Measurements from ENCODE around the gene MAZ. TPM values are rescaled to one million over a fixed set of nuclear protein-coding genes. Genes with fewer than 3 reads are reported as not detected.

Gene MAZ
- total and polyA plus RNA-seq, 2 of the 8 experiments (the other 6 are each of a cell fraction or from before 2014, with no cell fraction given): 219 to 380 TPM

DNA sequence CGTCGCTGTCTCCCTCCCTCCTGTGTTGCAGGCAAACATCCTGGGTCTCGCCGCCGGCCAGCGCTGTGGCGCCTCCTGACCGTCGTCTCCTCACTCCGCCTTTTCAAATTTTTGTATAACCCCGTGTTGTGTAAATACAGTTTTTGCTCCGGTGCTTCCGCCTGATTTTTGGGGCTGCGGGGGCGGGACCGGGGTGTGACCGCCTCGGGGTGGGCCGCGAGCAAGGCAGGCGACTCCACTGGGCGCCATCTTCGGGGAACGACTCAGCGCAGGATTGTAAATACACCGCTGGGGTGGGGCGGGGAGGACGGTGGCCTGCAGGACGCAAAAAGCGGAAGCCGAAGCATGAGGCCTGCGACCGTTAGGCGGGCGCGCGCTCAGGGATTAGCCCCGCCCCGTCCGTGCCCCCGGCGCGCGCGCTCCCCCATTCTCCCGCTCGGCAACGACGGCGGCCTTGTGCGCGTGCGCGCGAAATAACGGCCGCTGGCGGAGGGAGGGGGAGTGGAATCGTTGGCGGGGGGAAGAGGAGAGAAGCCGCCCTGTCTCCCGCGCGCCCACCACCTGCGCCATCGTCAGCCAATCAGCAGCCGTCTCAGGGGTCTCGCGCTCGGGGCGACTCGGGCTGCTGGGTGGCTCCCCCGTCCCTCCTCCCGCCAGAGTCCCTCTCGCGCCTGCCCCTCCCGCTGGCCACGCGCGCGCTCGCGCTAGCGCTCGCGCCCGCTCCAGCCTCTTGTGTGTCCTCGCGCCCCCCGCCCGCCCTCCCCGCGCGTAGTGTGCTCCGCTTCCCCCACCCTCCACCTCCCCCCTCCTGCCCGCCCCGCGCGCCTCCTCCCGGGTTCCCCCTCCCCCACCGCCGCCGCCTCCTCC, 864 bp upstream of the MAZ start:
- Histone ChIP-seq H3K18ac (ENCODE audit: extremely low read depth, low read length) (peak overlapping the region; percentile 90), H2BK15ac (ENCODE audit: low read length) (no peak overlapping the region), H3K79me1 (ENCODE audit: low read depth, low read length) (no peaks in the 10 kb centered on the region), H3K36me3 (ENCODE audit: control insufficient read depth in 2 of 4, insufficient read depth in 4 of 4, low read length in 3 of 4) (peaks cover 25 to 58% (median 32%) of the 10 kb centered on the region in 4 experiments), H3K27ac (ENCODE audit: low read depth, low read length) (peak overlapping the region; percentile 86), H3K23me2 (ENCODE audit: low read depth, low read length) (peaks cover 13% of the 10 kb centered on the region; the same call in 1 of the 2 replicates), H3K14ac (ENCODE audit: insufficient read length) (no peak overlapping the region), H2BK20ac (ENCODE audit: low read length) (no peak overlapping the region), H3K4me2 (ENCODE audit: insufficient read depth in 1 of 2, low read depth in 2 of 2, low read length in 2 of 2) (peak overlapping the region; percentile 69 to 94), H4K5ac (ENCODE audit: insufficient read length, low read depth, low read length) (peak overlapping the region; percentile 90), H4K91ac (replicated peaks; ENCODE audit: insufficient read length, low read length) (peak overlapping the region; percentile 98), H3K4me3 (ENCODE audit: extremely low read depth in 1 of 4, insufficient read depth in 2 of 4, low read depth in 3 of 4, low read length in 4 of 4) (peak overlapping the region; percentile 54 to 79 (median 72)), H2AFZ (ENCODE audit: low read length) (no peak overlapping the region), H2BK5ac (ENCODE audit: low read depth, low read length) (peak overlapping the region; percentile 88), H2AK5ac (ENCODE audit: low read depth, low read length) (0 out of 2 replicates have a peak overlapping the region, but pooled peaks have one; percentile 47), H4K20me1 (replicated peaks in 1 of 2; ENCODE audit: control insufficient read depth in 1 of 2, insufficient read depth in 2 of 2, low read length in 2 of 2) (peaks cover 15 to 26% of the 10 kb centered on the region in 2 experiments), H2BK120ac (replicated peaks; ENCODE audit: low read depth, low read length) (no peak overlapping the region), H3K9ac (replicated peaks in 1 of 4; ENCODE audit: extremely low read depth in 1 of 4, low read depth in 3 of 4, low read length in 3 of 4) (peak overlapping the region in 3 of 4 experiments; percentile 22 to 82 (median 79); a peak in 6 of 7 replicates), H4K8ac (ENCODE audit: extremely low read depth, insufficient read depth, low read length) (peak overlapping the region; percentile 77), H3K27me3 (replicated peaks in 1 of 4; ENCODE audit: control insufficient read depth in 3 of 4, extremely low read depth in 1 of 4, insufficient read depth in 3 of 4, low read length in 3 of 4) (no peaks in the 10 kb centered on the region), H3K23ac (ENCODE audit: insufficient read length) (no peak overlapping the region), H3K56ac (replicated peaks; ENCODE audit: insufficient read length, low read depth, low read length) (peak overlapping the region; percentile 11), H2BK12ac (ENCODE audit: low read depth, low read length) (no peak overlapping the region; the same call in 1 of the 2 replicates), H3K9me3 (ENCODE audit: insufficient read depth in 2 of 2, low read depth in 1 of 2, low read length in 1 of 2) (no peaks in the 10 kb centered on the region), H3K4ac (replicated peaks; ENCODE audit: insufficient read length, low read depth, low read length) (peak overlapping the region; percentile 92), H3K79me2 (ENCODE audit: control insufficient read depth in 1 of 2, insufficient read depth in 2 of 2, low read length in 2 of 2) (peaks cover 7 to 22% of the 10 kb centered on the region in 2 experiments), H3K4me1 (replicated peaks in 1 of 4; ENCODE audit: control insufficient read depth in 3 of 4, insufficient read depth in 4 of 4, low read length in 3 of 4) (peaks cover 0 to 35% (median 25%) of the 10 kb centered on the region in 4 experiments; a peak in 6 of 7 replicates)
- CTCF ChIA-PET (ENCODE audit: partially characterized antibody): interaction anchor here (1.3 to 2.7 kb wide), 3 partner anchors 20 to 154 kb away, joined by 3 to 15 read pairs (median 9); no protein-coding TSS in a partner anchor
- FAIRE-seq: no peak
- POLR2A ChIA-PET (ENCODE audit: partially characterized antibody): interaction anchor here (1.0 to 6.5 kb wide), 14 partner anchors 8 to 121 kb away, joined by 3 to 58 read pairs (median 7); partner anchors contain the start of genes KCTD13, KIF22, MVP and PAGR1
- 0% methylated on average over 33 of the region's 103 CpGs; no CpG with 5 or more reads in 1 of the 2 experiments for WGBS, 2 experiments (ENCODE audit: extremely low coverage in 1 of 2, insufficient coverage in 1 of 2, insufficient read length in 1 of 2, insufficient replicate concordance in 2 of 2, low coverage in 1 of 2, low lambda C conversion rate in 2 of 2, missing lambda C conversion rate in 1 of 2)
- DNase-seq (ENCODE audit: low read depth in 1 of 2, low spot score in 2 of 2): peak; percentile 92 to 96
- no peak for TF ChIP-seq CBX8 (IDR thresholded peaks at IDR 0.05; ENCODE audit: borderline replicate concordance, low read depth, low read length)
- TF ChIP-seq SP4 (IDR thresholded peaks at IDR 0.05; ENCODE audit: low read length): 0 out of 2 replicates have a peak, but pooled peaks have one; percentile 76
- TF ChIP-seq SUZ12 (IDR thresholded peaks at IDR 0.05; ENCODE audit: low read length): no peak
- no peak for TF ChIP-seq SRF (IDR thresholded peaks at IDR 0.05; ENCODE audit: low read depth, low read length)
- no peak for TF ChIP-seq KDM4A (IDR thresholded peaks at IDR 0.05; ENCODE audit: low read depth, low read length, severe bottlenecking)
- no peak for TF ChIP-seq RFX5 (IDR thresholded peaks at IDR 0.05; ENCODE audit: borderline replicate concordance, low read depth, low read length)
- TF ChIP-seq EGR1 (IDR thresholded peaks at IDR 0.05; ENCODE audit: borderline replicate concordance, low read depth, low read length): no peak; the same call in 1 of the 2 replicates
- no peak for TF ChIP-seq FOSL1 (IDR thresholded peaks at IDR 0.05; ENCODE audit: insufficient read depth, low read depth, low read length)
- no peak for TF ChIP-seq RBBP5 (IDR thresholded peaks at IDR 0.05; ENCODE audit: borderline replicate concordance, low read depth, low read length)
- peak; percentile 90 for TF ChIP-seq KDM5A (IDR thresholded peaks at IDR 0.05; ENCODE audit: low read length)
- peak; percentile 55; the same call in 1 of the 2 replicates for TF ChIP-seq SP1 (IDR thresholded peaks at IDR 0.05; ENCODE audit: low read depth, low read length)

Data from H1 (cell line).